ENCODE data around the gene LCN9.
"Not testable (repeated sequence)": the region's sequence is repeated elsewhere in the genome, so short reads cannot be mapped to it uniquely, and the experiment has no call there.

DNA sequence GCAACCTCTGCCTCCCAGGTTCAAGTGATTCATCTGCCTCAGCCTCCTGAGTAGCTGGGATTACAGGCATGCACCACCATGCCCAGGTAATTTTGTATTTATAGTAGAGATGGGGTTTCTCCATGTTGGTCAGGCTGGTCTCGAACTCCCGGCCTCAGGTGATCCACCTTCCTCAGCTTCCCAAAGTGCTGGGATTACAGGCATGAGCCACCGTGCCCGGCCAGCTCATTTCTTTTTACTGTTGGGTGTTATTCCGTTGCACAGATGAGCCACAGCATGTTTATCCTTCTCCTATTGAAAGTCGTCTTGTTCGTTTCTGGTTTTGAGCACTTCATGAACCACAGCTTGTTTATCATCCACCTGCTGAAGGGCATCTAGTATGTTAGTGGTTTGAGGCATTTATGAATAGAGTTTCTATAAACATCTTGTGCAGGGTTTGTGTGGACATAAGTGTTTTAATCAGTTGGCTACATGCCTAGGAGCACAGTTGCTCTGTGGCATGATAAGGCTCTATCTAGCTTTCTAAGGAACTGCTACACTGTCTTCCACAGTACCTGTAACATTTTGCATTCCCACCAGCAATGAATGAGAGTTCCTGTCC lies 26.1 kb upstream of the LCN9 start:
- TF ChIP-seq CTCF (conservative IDR thresholded peaks at IDR 0.05; ENCODE audit: low read depth, low read length); EZH2 (IDR thresholded peaks at IDR 0.05; ENCODE audit: low read length, unreplicated experiment): not testable (repeated sequence)
